Measurements from ENCODE around the gene TGFBRAP1. TPM values are rescaled to one million over a fixed set of nuclear protein-coding genes. Genes with fewer than 3 reads are reported as not detected.

The TGFBRAP1 gene
- total RNA-seq, 2 donors from 2014 or later: 15.5 to 17.4 TPM

DNA sequence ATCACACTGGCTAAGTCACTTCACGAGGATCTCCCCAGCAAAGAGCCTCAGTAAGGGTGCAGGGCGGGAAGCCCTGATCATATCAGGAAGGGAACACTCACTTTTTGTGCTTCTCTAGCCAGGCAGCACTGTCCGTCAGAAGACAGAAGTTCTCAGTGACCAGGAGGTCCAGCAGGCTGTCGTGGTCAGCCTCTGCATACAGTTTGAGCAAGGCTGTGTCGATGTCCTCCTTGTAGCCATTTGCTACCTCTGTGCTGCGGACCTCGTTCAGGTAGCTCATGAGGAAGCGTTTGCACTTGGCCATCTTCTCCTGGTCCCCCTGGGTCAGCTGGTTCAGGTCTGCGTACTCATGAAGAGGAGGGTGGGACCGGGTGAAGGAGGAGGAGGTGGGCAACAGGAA is 49.3 kb downstream of the TGFBRAP1 start:
- Mint-ChIP-seq H3K36me3 (ENCODE audit: low read depth) (peaks cover 36% of the 10 kb centered on the region), H3K27ac (no peak overlapping the region), H3K27me3 (ENCODE audit: insufficient read depth) (no peaks in the 10 kb centered on the region), H3K4me3 (no peak overlapping the region), H3K4me1 (no peaks in the 10 kb centered on the region), H3K9me3 (no peaks in the 10 kb centered on the region)
- no peaks in the 10 kb centered on the region for H3K9me3 ChIP-seq (ENCODE audit: control insufficient read depth, low read length)
- H3K27me3 ChIP-seq (ENCODE audit: control insufficient read depth, insufficient read depth, low read length, poor library complexity, severe bottlenecking): no peaks in the 10 kb centered on the region
- H3K4me3 ChIP-seq (ENCODE audit: low read length): no peak overlapping the region
- TF ChIP-seq, protein P1, sequence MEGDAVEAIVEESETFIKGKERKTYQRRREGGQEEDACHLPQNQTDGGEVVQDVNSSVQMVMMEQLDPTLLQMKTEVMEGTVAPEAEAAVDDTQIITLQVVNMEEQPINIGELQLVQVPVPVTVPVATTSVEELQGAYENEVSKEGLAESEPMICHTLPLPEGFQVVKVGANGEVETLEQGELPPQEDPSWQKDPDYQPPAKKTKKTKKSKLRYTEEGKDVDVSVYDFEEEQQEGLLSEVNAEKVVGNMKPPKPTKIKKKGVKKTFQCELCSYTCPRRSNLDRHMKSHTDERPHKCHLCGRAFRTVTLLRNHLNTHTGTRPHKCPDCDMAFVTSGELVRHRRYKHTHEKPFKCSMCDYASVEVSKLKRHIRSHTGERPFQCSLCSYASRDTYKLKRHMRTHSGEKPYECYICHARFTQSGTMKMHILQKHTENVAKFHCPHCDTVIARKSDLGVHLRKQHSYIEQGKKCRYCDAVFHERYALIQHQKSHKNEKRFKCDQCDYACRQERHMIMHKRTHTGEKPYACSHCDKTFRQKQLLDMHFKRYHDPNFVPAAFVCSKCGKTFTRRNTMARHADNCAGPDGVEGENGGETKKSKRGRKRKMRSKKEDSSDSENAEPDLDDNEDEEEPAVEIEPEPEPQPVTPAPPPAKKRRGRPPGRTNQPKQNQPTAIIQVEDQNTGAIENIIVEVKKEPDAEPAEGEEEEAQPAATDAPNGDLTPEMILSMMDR (conservative IDR thresholded peaks at IDR 0.05): no peak
- DNase-seq: no peak
- H3K9ac ChIP-seq (ENCODE audit: extremely low read depth, low read length, poor library complexity, severe bottlenecking): no peak overlapping the region
- no peaks in the 10 kb centered on the region for H3K4me1 ChIP-seq (ENCODE audit: control insufficient read depth, insufficient read depth, low read length)
- 93 to 95% methylated on average over 10 of the region's 10 CpGs for WGBS, 2 experiments (ENCODE audit: insufficient coverage in 1 of 2, insufficient read length in 1 of 2)
- H3K36me3 ChIP-seq (ENCODE audit: control insufficient read depth, insufficient read depth, low read length): peaks cover 40% of the 10 kb centered on the region
- no peak overlapping the region for H3K27ac ChIP-seq (ENCODE audit: low read depth, low read length)

DNA sequence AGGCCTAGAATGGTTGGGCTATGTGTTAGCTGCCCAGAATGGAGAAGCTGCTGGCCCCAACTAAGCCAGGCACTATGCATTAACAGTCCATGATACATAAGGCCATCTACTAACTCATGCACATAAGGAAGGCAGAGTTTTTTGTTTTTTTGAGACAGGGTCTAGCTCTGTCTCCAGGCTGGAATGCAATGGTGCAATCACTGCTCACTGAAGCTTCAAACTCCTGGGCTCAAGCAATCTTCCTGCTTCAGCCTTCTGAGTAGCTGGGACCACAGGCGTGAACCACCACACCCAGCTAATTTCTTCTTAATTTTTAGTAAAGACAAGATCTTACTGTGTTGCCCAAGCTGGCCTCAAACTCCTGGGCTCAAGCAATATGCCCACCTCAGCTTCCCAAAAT is 50.4 kb downstream of the TGFBRAP1 start:
- peaks cover 36% of the 10 kb centered on the region for H3K36me3 Mint-ChIP-seq (ENCODE audit: low read depth)
- H3K9me3 Mint-ChIP-seq: no peaks in the 10 kb centered on the region
- no peak for DNase-seq
- Histone ChIP-seq H3K9me3 (ENCODE audit: control insufficient read depth, low read length) (no peaks in the 10 kb centered on the region), H3K27ac (ENCODE audit: low read depth, low read length) (no peak overlapping the region), H3K36me3 (ENCODE audit: control insufficient read depth, insufficient read depth, low read length) (peaks cover 45% of the 10 kb centered on the region), H3K4me1 (ENCODE audit: control insufficient read depth, insufficient read depth, low read length) (no peaks in the 10 kb centered on the region), H3K9ac (ENCODE audit: extremely low read depth, low read length, poor library complexity, severe bottlenecking) (no peak overlapping the region), H3K4me3 (ENCODE audit: low read length) (no peak overlapping the region), H3K27me3 (ENCODE audit: control insufficient read depth, insufficient read depth, low read length, poor library complexity, severe bottlenecking) (no peaks in the 10 kb centered on the region)
- H3K27ac Mint-ChIP-seq: no peak overlapping the region
- H3K4me3 Mint-ChIP-seq: no peak overlapping the region
- H3K27me3 Mint-ChIP-seq (ENCODE audit: insufficient read depth): no peaks in the 10 kb centered on the region
- TF ChIP-seq, protein P1 (conservative IDR thresholded peaks at IDR 0.05): no peak
- WGBS, 2 experiments (ENCODE audit: insufficient coverage in 1 of 2, insufficient read length in 1 of 2): 96% methylated on average over 1 of the region's 1 CpG; no CpG with 5 or more reads in 1 of the 2 experiments
- H3K4me1 Mint-ChIP-seq: no peaks in the 10 kb centered on the region

DNA sequence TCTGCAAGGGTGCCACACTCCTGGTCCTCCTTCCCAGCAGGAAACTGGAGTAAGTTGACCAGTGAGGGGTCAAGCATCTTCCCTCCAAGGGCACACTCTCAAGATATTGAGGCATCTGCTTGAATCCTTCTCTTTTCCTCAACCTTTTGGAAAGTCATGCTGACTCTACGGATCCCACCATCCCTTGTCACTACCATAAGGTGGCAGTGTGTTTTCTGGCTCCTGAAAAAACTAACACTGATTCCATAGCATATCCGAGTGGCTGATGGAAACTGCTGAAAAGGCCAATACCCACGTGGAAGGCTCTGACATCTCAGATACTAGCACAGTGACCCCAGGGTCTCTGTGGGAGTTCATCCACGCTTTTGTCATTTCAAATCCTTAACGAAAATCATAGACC is 50.9 kb downstream of the TGFBRAP1 start:
- H3K27ac ChIP-seq (ENCODE audit: low read depth, low read length): no peak overlapping the region
- Mint-ChIP-seq H3K27me3 (ENCODE audit: insufficient read depth) (no peaks in the 10 kb centered on the region), H3K9me3 (no peaks in the 10 kb centered on the region), H3K4me1 (no peaks in the 10 kb centered on the region), H3K27ac (no peak overlapping the region), H3K36me3 (ENCODE audit: low read depth) (peaks cover 38% of the 10 kb centered on the region), H3K4me3 (no peak overlapping the region)
- H3K4me3 ChIP-seq (ENCODE audit: low read length): no peak overlapping the region
- WGBS, 2 experiments (ENCODE audit: insufficient coverage in 1 of 2, insufficient read length in 1 of 2): 80 to 83% methylated on average over 5 of the region's 5 CpGs
- H3K36me3 ChIP-seq (ENCODE audit: control insufficient read depth, insufficient read depth, low read length): peaks cover 43% of the 10 kb centered on the region
- H3K27me3 ChIP-seq (ENCODE audit: control insufficient read depth, insufficient read depth, low read length, poor library complexity, severe bottlenecking): no peaks in the 10 kb centered on the region
- TF ChIP-seq, protein P1 (conservative IDR thresholded peaks at IDR 0.05): peak; percentile 61
- no peak for DNase-seq
- no peak overlapping the region for H3K9ac ChIP-seq (ENCODE audit: extremely low read depth, low read length, poor library complexity, severe bottlenecking)
- no peaks in the 10 kb centered on the region for H3K4me1 ChIP-seq (ENCODE audit: control insufficient read depth, insufficient read depth, low read length)
- H3K9me3 ChIP-seq (ENCODE audit: control insufficient read depth, low read length): no peaks in the 10 kb centered on the region
